Fibroblast of lung (primary cell): ENCODE data around the gene SYS1.

Source experiments
- CTCF ChIP-seq, 2 donors: IDR thresholded peaks in 1 of 2; conservative IDR thresholded peaks in 1 of 2; 1 replicate in 1 of 2; 2 replicates in 1 of 2; pipeline ENCODE4 v1.5.1; 2011 to 2012; ENCODE audit warnings: low read length in 2 of 2, control low read depth in 1 of 2, inconsistent platforms in 1 of 2, low read depth in 1 of 2, mild to moderate bottlenecking in 1 of 2
- EZH2 ChIP-seq: IDR thresholded peaks from 2 replicates; pipeline ENCODE4 v1.5.1; 2012; ENCODE audit warnings: low read length, control low read depth, mild to moderate bottlenecking; ENCODE audit errors: missing control alignments

- TF ChIP-seq CTCF (conservative IDR thresholded peaks at IDR 0.05 in 1 of 2, IDR thresholded peaks at IDR 0.05 in 1 of 2; ENCODE audit: low read depth in 1 of 2, low read length in 2 of 2): no peak
- TF ChIP-seq EZH2: no peak
Measured at GRCh38 chr20:45405571-45406259, 42.8 kb downstream of the SYS1 start.
